A172 (cell line): ENCODE data around the gene TSPAN3. TPM values are rescaled to one million over a fixed set of nuclear protein-coding genes. Genes with fewer than 3 reads are reported as not detected.

ENCODE experiments used
- DNase-seq: peaks from one replicate; pipeline ENCODE4 v3.0.0-alpha.2; 2015; ENCODE audit warnings: low spot score
- total RNA-seq: library from RNA; depleted of rRNA; stranded (reverse); fragments of >200 nt; shearing (Covaris generic); gene quantifications from 2 replicates; pipeline ENCODE4 v1.2.3, GENCODE V29; 2014; rRNA removed

Gene TSPAN3
- 396 and 439 TPM in 2 replicates for total RNA-seq

- peak; percentile 75 for DNase-seq
These were observed at the start of gene TSPAN3 for GRCh38 chr15:77070495-77071304. Gene TSPAN3, minus strand, starts transcription at chr15:77071109. Its CDS starts 155 bp downstream, at chr15:77070954.

- DNase-seq, result no peak
These were observed 49.7 kb upstream of the TSPAN3 start for GRCh38 chr15:77120576-77120975.

DNA sequence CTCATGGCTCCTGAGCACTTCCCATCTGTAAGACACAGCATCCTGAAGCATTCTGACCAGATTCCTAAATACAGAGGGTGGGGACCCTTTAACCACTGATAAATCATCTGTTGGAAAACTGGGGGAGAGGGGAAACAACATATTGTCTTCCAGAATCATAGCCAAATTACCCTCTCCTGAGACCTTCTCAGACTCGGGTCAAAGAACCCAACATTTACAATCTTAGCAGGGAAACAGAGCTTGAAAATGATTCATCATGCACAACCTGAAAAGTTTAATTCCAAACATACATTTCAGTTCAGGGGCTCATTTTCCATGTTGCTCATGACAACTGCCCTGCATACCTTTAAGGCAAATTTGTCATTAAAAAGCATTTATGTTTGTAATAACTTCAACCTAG, 48.5 kb upstream of the TSPAN3 start:
- DNase-seq, result no peak

GRCh38 chr15:77118882-77119321, 48.0 kb upstream of the TSPAN3 start:
- peak; percentile 65 for DNase-seq

GRCh38 chr15:77115179-77115578, 44.3 kb upstream of the TSPAN3 start:
- DNase-seq, result no peak

DNA sequence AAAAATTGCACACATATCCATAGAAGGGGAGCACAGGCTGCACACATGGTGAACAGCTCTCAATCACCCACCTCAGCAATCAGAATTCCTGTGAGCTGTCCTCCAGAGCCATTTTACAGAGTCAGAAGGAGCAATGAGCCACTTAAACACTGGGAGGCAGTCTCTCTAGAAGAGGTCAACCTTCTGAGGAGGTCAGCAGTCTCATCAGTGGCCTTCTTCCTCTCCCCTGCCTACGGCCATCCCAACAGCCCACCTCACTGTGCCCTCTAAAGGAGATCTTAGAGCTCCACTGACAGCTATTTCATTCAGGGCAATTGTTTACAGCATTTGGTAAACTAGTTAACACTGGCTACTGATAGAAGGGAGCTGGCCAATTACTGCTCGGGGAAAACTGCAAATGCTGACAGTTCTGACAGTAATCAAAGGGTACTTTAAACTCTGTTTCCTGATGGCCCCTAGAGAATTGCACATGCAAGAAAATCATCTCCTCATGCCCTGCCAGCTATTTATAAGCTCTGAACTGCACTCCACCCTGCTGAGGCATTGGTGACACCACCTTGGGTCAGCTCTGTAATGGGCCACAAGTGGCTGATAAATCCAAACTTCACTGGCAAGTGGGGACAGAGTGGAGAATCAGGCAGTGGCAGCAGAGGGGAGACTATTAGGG, 42.1 kb upstream of the TSPAN3 start:
- DNase-seq, result no peak

DNA sequence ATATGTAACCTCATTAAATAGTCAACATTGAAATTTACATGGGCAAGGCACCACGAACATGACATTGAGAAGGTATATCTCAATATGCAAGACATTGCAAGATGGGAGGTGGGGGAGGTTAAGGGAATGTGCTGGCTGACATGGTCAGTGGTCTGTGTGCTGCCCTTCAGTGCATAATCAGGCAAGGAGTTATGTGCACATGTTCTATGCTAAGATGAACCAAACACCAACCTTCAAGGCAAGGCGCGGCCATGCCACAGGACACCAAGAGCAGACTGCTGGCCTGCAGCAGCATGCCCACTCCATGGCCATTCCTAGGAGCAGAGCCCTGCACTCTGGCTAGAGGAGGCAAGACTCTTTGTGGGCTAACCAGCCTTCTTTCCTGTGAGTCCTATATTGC, 40.9 kb upstream of the TSPAN3 start:
- no peak for DNase-seq

DNA sequence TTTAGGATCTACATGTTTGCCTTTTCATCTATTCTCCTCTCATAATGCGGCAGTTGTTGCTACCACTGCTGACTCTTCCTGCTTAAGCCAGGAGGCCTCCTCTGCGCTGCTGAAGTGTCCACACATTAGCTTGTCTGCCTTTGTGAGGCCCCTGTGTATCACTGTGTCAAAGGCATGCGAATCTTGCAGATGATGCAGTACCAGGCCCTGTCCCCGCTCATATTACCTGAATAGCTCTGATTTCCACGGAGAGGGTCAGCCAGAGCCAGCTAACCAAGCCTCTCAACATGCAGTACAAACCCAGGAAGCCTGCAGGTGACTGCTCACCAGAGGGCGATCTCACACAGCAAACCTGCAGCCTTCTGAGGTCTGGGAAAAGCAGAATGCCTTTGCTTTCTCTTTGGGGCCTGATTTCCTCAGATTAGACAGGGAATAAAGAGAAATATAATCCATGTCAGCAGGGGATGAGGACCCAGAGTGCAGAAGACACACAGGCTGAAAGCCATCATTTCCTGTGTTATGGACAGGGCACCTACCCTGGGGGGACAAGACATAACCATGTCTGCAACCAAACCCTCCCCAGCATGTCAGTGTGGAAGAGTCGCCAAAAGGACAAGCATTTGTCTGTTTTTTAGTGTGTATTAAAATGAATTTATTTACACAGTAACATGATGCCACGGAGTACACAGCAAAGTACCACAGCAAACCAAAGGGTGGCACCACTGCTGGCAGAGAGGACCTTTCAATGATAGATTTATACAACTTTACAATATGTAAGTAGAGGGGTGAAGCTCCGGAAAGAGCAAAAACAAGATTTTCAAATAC, 36.8 kb upstream of the TSPAN3 start:
- peak; percentile 43 for DNase-seq

DNA sequence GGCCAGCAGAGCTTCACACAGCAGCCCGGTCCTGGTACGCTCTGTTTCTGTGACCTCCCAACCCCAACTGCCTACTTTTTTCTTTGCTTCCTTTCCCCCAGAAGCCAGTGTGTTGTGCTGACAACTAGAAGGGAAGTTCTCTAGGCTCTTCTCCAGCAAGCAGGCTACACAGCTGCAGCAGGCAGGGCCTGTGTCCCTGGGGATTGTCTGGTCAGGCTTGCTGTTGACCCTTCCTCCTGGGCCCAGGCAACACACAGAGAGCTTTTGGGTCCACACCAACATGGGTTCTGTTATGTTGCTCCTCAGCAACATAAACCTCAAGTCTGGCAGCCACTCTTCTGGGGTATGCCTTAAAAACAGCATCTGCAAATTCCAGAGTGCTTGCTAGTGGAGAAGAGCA, 36.2 kb upstream of the TSPAN3 start:
- no peak for DNase-seq

DNA sequence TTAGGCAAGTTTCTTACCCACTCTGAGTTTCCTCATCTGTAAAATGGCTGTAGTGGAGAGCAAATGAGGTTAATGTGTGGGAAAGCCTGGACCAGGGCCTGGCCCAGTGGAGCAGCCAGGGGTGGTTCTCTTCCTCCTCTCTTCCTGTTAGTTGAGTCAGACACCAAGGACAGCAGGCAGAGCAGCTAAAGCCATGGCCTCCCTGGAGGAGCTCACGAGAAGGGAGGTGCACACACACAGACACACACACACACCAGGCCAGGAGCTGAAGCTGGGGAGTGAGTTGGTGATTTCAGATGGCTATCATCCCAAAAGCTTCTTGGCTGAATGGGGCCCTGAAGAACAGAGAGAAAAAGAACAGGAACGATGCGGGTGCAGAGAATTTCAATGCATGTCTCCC, 33.2 kb upstream of the TSPAN3 start:
- no peak for DNase-seq

- DNase-seq, result no peak
These were observed 29.0 kb upstream of the TSPAN3 start for GRCh38 chr15:77099741-77100463.

GRCh38 chr15:77098572-77098971, 27.7 kb upstream of the TSPAN3 start:
- no peak for DNase-seq

GRCh38 chr15:77097921-77098320, 27.0 kb upstream of the TSPAN3 start:
- no peak for DNase-seq

DNA sequence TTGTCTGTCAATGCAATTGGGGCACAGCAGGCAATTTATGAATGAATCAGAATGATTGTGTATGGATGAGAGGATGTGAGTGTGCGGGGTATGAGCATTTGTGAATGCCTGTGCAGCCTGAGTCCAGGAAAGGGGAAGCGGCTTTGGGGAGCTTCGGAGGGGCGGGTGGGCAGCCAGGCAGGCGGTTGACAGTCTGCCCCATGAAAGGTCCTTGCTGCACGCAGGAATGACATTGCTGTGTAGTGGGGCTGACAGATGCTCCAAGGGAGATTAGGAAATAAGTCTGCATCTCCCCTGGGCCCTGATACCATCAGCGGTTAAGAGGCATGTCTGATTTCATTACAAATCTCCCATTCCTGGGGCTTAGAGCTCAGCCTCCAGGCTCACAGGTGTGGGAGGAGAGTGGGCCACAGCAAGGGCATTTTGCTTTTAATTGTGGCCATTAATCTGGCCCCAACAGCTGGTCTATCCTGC, 26.4 kb upstream of the TSPAN3 start:
- no peak for DNase-seq

DNA sequence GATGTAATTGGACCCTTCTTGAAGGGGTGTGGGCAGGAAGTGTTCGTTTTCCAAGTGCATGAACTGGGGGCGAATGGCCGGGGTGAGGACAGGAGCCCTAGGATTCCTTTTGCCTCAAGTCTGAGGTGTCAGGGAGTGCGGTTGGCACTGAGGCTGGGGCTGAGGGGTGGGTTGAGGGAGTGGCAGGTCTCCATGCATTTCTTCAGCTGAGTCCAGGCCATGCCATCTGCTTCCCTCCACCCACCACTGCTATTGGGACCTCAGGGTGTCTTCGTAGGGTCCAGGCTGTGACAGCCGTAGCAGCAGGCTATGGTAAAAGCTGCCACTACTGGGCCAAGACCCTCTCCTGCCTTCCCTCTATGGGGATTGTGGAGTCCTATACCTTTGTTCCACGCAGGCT, 25.6 kb upstream of the TSPAN3 start:
- DNase-seq, result no peak

- no peak for DNase-seq
These were observed 25.2 kb upstream of the TSPAN3 start for GRCh38 chr15:77096138-77096537.

- DNase-seq, result no peak
These were observed 23.6 kb upstream of the TSPAN3 start for GRCh38 chr15:77094397-77095030.

DNA sequence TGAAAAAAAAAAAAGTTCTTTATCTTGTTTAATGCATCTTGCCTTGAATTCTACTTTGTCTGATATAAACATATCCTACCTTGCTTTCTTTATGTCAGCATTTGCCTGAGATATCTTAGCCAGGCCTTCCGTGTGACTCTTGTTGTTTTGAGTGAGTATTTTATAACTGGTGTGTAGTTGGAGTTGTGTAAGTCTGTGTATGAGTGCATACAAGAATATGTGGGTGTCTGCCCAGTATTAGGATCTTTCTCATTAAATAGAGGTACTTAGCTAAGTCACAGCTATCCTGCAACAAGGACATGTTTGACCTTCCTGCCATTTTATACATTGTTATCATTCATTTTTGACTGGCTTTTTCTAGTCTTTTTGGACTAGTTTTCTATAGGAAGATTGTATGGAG, 22.5 kb upstream of the TSPAN3 start:
- DNase-seq, result no peak

- DNase-seq, result no peak
These were observed 20.2 kb upstream of the TSPAN3 start for GRCh38 chr15:77091097-77091496.

GRCh38 chr15:77087213-77087612, 16.3 kb upstream of the TSPAN3 start:
- no peak for DNase-seq

GRCh38 chr15:77085297-77085696, 14.4 kb upstream of the TSPAN3 start:
- DNase-seq, result peak; percentile 60
